HG03558 (cell line): ENCODE measurements around the gene PLD5.
"Not testable (repeated sequence)": the region's sequence is repeated elsewhere in the genome, so short reads cannot be mapped to it uniquely, and the experiment has no call there.

Experiments used
- ATAC-seq: cut with Tn5 transposase; IDR thresholded peaks from one replicate; pipeline ENCODE4 v1.9.1; 2021; ENCODE audit warnings: moderate number of reproducible peaks; ENCODE audit not compliant: unreplicated experiment; ENCODE audit errors: extremely low read depth

The PLD5 gene

GRCh38 chr1:242308681-242309080, 215.8 kb downstream of the PLD5 start:
- not testable (repeated sequence) for ATAC-seq

- not testable (repeated sequence) for ATAC-seq
Measured at GRCh38 chr1:242293781-242294180, 230.7 kb downstream of the PLD5 start.

- not testable (repeated sequence) for ATAC-seq
Measured at GRCh38 chr1:242288067-242288466, 236.4 kb downstream of the PLD5 start.

- ATAC-seq = not testable (repeated sequence)
Measured at GRCh38 chr1:242282758-242283485, 241.6 kb downstream of the PLD5 start.

GRCh38 chr1:242278406-242278805, 246.1 kb downstream of the PLD5 start:
- ATAC-seq = not testable (repeated sequence)

- not testable (repeated sequence) for ATAC-seq
Measured at GRCh38 chr1:242276769-242277168, 247.7 kb downstream of the PLD5 start.

GRCh38 chr1:242267004-242267403, 257.5 kb downstream of the PLD5 start:
- ATAC-seq = not testable (repeated sequence)

- not testable (repeated sequence) for ATAC-seq
Measured at GRCh38 chr1:242264419-242264818, 260.1 kb downstream of the PLD5 start.

GRCh38 chr1:242245255-242245654, 279.2 kb downstream of the PLD5 start:
- no peak for ATAC-seq

- ATAC-seq = peak; percentile 93
Measured at GRCh38 chr1:242243472-242243871, 281.0 kb downstream of the PLD5 start.

- no peak for ATAC-seq
Measured at GRCh38 chr1:242242983-242243382, 281.5 kb downstream of the PLD5 start.

GRCh38 chr1:242241936-242242335, 282.6 kb downstream of the PLD5 start:
- no peak for ATAC-seq

GRCh38 chr1:242240691-242241090, 283.8 kb downstream of the PLD5 start:
- ATAC-seq = no peak

GRCh38 chr1:242240077-242240476, 284.4 kb downstream of the PLD5 start:
- no peak for ATAC-seq

- no peak for ATAC-seq
Measured at GRCh38 chr1:242239398-242239797, 285.1 kb downstream of the PLD5 start.

GRCh38 chr1:242237051-242237450, 287.4 kb downstream of the PLD5 start:
- ATAC-seq = no peak

GRCh38 chr1:242228991-242229390, 295.5 kb downstream of the PLD5 start:
- ATAC-seq = no peak

GRCh38 chr1:242225767-242226573, 298.5 kb downstream of the PLD5 start:
- peak; percentile 61 for ATAC-seq

- not testable (repeated sequence) for ATAC-seq
Measured at GRCh38 chr1:242224878-242225766, 299.4 kb downstream of the PLD5 start.

GRCh38 chr1:242224461-242224860, 300.0 kb downstream of the PLD5 start:
- no peak for ATAC-seq
